ENCODE measurements around the gene RPLP1. TPM values are rescaled to one million over a fixed set of nuclear protein-coding genes. Genes with fewer than 3 reads are reported as not detected.

RPLP1 gene
- total RNA-seq, 1 donor from 2014 or later, result 1,633 TPM

- Mint-ChIP-seq H3K9me3 (no peaks in the 10 kb centered on the region), H3K27ac (no peak overlapping the region), H3K4me1 (ENCODE audit: low read depth) (peaks cover 56% of the 10 kb centered on the region), H3K4me3 (no peak overlapping the region), H3K36me3 (ENCODE audit: low read depth) (peaks cover 33% of the 10 kb centered on the region), H3K27me3 (ENCODE audit: insufficient read depth) (peaks cover 2% of the 10 kb centered on the region)
- DNase-seq (ENCODE audit: low spot score), result no peak
- intact Hi-C loops (cut with micrococcal nuclease), result loop anchor here (10.0 kb wide), 1 partner anchor 1363 kb away; the partner anchor contains the start of gene PIAS1
These were observed 35.0 kb upstream of the RPLP1 start for GRCh38 chr15:69417581-69417980.

- peaks cover 32% of the 10 kb centered on the region for H3K4me1 Mint-ChIP-seq (ENCODE audit: low read depth)
- H3K9me3 Mint-ChIP-seq, result no peaks in the 10 kb centered on the region
- intact Hi-C loops (cut with micrococcal nuclease), result no loop called here
- DNase-seq (ENCODE audit: low spot score), result no peak
- H3K4me3 Mint-ChIP-seq, result no peak overlapping the region
- H3K27me3 Mint-ChIP-seq (ENCODE audit: insufficient read depth), result no peaks in the 10 kb centered on the region
- no peak overlapping the region for H3K27ac Mint-ChIP-seq
- peaks cover 44% of the 10 kb centered on the region for H3K36me3 Mint-ChIP-seq (ENCODE audit: low read depth)
These were observed 31.1 kb upstream of the RPLP1 start for GRCh38 chr15:69421498-69421897.

GRCh38 chr15:69422336-69422895 is 30.2 kb upstream of the RPLP1 start:
- H3K4me1 Mint-ChIP-seq (ENCODE audit: low read depth), result peaks cover 29% of the 10 kb centered on the region
- DNase-seq (ENCODE audit: low spot score), result no peak
- H3K4me3 Mint-ChIP-seq, result no peak overlapping the region
- H3K36me3 Mint-ChIP-seq (ENCODE audit: low read depth), result peaks cover 44% of the 10 kb centered on the region
- no peaks in the 10 kb centered on the region for H3K9me3 Mint-ChIP-seq
- intact Hi-C loops (cut with micrococcal nuclease), result no loop called here
- H3K27ac Mint-ChIP-seq, result no peak overlapping the region
- no peaks in the 10 kb centered on the region for H3K27me3 Mint-ChIP-seq (ENCODE audit: insufficient read depth)

- Mint-ChIP-seq H3K27ac (no peak overlapping the region), H3K4me1 (ENCODE audit: low read depth) (peaks cover 19% of the 10 kb centered on the region), H3K4me3 (no peak overlapping the region), H3K9me3 (no peaks in the 10 kb centered on the region), H3K27me3 (ENCODE audit: insufficient read depth) (no peaks in the 10 kb centered on the region), H3K36me3 (ENCODE audit: low read depth) (peaks cover 38% of the 10 kb centered on the region)
- intact Hi-C loops (cut with micrococcal nuclease), result no loop called here
- DNase-seq (ENCODE audit: low spot score), result no peak
These were observed 28.6 kb upstream of the RPLP1 start for GRCh38 chr15:69424001-69424400.

DNA sequence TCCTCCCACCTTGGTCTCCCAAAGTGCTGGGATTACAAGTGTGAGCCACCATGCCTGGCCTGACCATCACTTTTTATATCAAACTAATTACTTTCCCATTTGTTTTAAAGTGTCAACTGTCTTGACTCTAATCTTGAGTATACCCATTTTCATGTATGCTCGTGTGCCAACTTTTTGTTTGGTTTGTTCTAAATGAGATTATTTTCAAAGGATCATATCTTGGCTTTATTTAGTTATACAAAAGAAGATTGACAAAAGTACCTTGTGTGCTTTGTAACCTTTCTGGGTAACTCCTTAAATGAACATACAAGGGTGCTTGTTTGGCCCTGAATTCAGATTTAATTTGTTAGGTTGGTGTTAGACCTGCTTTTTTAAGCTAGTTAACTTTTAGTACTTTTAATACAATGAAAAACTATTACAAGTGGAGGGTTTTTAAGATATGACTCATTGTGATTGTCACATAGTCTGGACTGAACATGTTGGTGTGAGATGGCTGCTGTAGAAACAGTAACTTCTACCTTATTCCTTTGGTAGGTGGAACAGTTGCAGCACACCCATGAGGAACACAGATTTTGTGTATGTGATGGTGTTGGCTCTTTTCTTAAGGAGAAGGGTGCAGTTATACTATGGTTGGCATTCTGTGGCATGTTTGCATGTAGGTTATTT is 27.7 kb upstream of the RPLP1 start:
- no peak overlapping the region for H3K4me3 Mint-ChIP-seq
- peaks cover 33% of the 10 kb centered on the region for H3K36me3 Mint-ChIP-seq (ENCODE audit: low read depth)
- intact Hi-C loops (cut with micrococcal nuclease), result no loop called here
- no peak overlapping the region for H3K27ac Mint-ChIP-seq
- H3K4me1 Mint-ChIP-seq (ENCODE audit: low read depth), result peaks cover 11% of the 10 kb centered on the region
- DNase-seq (ENCODE audit: low spot score), result no peak
- no peaks in the 10 kb centered on the region for H3K27me3 Mint-ChIP-seq (ENCODE audit: insufficient read depth)
- H3K9me3 Mint-ChIP-seq, result no peaks in the 10 kb centered on the region

DNA sequence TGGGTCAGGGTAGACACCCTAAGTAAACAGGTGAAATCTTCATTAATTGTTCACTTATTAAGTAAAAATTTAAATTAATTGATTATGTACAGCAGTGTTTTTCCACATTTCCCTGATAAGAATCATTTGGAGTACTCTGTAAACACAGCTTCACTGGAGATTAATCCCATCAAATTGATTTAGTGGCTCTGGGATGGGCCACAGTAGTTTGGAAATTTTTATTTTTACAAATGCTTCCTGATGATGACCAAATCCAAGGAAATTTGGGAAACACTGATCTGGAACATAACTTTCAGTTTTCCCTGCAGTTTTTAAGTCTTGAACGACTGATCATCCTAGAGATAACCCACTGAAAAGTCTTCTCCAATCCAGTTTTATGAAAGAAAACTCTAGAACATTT is 18.8 kb upstream of the RPLP1 start:
- DNase-seq (ENCODE audit: low spot score), result no peak
- peaks cover 5% of the 10 kb centered on the region for H3K4me1 Mint-ChIP-seq (ENCODE audit: low read depth)
- no peaks in the 10 kb centered on the region for H3K27me3 Mint-ChIP-seq (ENCODE audit: insufficient read depth)
- H3K36me3 Mint-ChIP-seq (ENCODE audit: low read depth), result peaks cover 49% of the 10 kb centered on the region
- no peak overlapping the region for H3K4me3 Mint-ChIP-seq
- H3K27ac Mint-ChIP-seq, result no peak overlapping the region
- H3K9me3 Mint-ChIP-seq, result no peaks in the 10 kb centered on the region
- intact Hi-C loops (cut with micrococcal nuclease), result no loop called here

DNA sequence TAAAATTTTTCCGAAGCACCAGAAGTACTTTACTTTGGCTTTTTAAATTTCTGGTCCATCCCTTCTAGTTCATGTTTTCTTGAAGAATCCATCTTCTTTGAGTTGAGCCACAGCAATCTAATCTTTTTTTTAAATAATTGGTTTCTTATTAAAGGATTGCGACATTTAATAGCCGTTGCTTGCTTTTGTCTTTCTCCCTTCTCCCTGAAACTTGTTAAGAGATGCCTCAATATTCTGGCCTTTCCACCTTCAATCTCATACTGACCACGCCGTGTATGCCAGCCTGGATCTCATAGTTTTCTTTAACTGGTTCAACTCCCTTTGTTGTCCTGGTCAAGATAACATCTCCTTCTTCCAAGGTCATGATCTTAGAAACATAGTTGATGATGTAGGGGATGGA is 18.4 kb upstream of the RPLP1 start:
- Mint-ChIP-seq H3K4me1 (ENCODE audit: low read depth) (peaks cover 5% of the 10 kb centered on the region), H3K27me3 (ENCODE audit: insufficient read depth) (no peaks in the 10 kb centered on the region), H3K36me3 (ENCODE audit: low read depth) (peaks cover 46% of the 10 kb centered on the region), H3K27ac (no peak overlapping the region), H3K4me3 (no peak overlapping the region), H3K9me3 (no peaks in the 10 kb centered on the region)
- intact Hi-C loops (cut with micrococcal nuclease), result no loop called here
- DNase-seq (ENCODE audit: low spot score), result no peak

GRCh38 chr15:69434679-69435078 is 17.9 kb upstream of the RPLP1 start:
- Mint-ChIP-seq H3K4me3 (no peak overlapping the region), H3K27me3 (ENCODE audit: insufficient read depth) (no peaks in the 10 kb centered on the region), H3K4me1 (ENCODE audit: low read depth) (peaks cover 5% of the 10 kb centered on the region), H3K27ac (no peak overlapping the region), H3K36me3 (ENCODE audit: low read depth) (peaks cover 46% of the 10 kb centered on the region), H3K9me3 (no peaks in the 10 kb centered on the region)
- no peak for DNase-seq (ENCODE audit: low spot score)
- intact Hi-C loops (cut with micrococcal nuclease), result no loop called here

DNA sequence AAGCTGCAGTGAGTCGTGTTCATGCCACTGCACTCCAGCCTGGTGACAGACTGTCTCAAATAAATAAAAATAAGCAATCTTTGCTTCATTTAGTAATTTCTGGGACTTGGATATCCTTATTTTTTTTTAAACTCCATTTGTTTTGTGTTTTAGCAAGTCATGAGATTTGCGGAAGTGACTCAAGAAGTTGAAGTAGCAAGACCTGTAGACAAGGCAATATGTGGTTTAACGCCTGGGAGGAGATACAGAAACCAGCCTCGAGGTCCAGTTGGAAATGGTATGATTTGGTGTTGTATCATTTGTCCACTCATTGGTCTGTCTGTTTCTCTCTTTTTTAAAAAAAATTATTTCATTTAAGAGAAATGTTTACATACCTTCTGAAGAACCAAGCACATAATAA is 16.6 kb upstream of the RPLP1 start:
- Mint-ChIP-seq H3K27me3 (ENCODE audit: insufficient read depth) (no peaks in the 10 kb centered on the region), H3K4me1 (ENCODE audit: low read depth) (peaks cover 5% of the 10 kb centered on the region), H3K4me3 (no peak overlapping the region), H3K9me3 (no peaks in the 10 kb centered on the region), H3K27ac (no peak overlapping the region), H3K36me3 (ENCODE audit: low read depth) (peaks cover 51% of the 10 kb centered on the region)
- intact Hi-C loops (cut with micrococcal nuclease), result no loop called here
- no peak for DNase-seq (ENCODE audit: low spot score)

DNA sequence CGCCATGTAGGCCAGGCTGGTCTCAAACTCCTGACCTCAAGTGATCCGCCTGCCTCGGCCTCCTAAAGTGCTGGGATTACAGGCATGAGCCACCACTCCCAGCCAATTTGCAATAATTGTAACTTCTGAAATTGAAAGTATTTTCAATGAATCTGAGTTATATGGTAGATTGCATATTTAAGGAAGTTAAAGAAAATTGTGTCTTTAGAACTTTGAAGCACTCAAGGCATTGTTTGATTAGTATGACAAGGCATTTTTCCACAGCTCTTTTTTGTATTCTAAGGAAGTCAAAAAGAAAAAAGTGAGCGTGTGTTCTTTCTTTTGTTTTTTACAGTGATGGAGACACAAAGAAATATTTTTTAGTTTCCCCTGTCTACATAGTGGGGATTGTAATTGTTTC is 15.7 kb upstream of the RPLP1 start:
- H3K9me3 Mint-ChIP-seq, result no peaks in the 10 kb centered on the region
- intact Hi-C loops (cut with micrococcal nuclease), result no loop called here
- peaks cover 5% of the 10 kb centered on the region for H3K4me1 Mint-ChIP-seq (ENCODE audit: low read depth)
- H3K27ac Mint-ChIP-seq, result no peak overlapping the region
- peaks cover 50% of the 10 kb centered on the region for H3K36me3 Mint-ChIP-seq (ENCODE audit: low read depth)
- no peak overlapping the region for H3K4me3 Mint-ChIP-seq
- DNase-seq (ENCODE audit: low spot score), result no peak
- no peaks in the 10 kb centered on the region for H3K27me3 Mint-ChIP-seq (ENCODE audit: insufficient read depth)

DNA sequence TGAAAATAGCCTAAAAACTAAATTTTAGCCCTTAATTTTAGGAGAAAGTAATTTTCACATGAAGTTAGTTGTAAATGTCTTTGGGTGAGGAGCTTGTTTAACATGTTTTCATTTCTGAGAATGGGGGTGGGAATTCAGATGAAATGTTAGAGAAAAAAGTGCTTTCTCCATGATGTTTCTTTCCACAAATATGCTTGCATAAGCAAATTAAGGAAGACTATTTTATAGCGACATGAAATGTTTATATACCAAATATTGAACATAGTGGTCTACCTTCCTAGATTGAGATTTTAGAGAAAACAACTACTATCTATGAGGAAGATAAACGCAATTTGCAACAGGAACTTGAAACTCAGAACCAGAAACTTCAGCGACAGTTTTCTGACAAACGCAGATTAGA is 13.0 kb upstream of the RPLP1 start:
- peaks cover 45% of the 10 kb centered on the region for H3K36me3 Mint-ChIP-seq (ENCODE audit: low read depth)
- H3K27ac Mint-ChIP-seq, result no peak overlapping the region
- H3K27me3 Mint-ChIP-seq (ENCODE audit: insufficient read depth), result no peaks in the 10 kb centered on the region
- no peaks in the 10 kb centered on the region for H3K9me3 Mint-ChIP-seq
- H3K4me3 Mint-ChIP-seq, result no peak overlapping the region
- intact Hi-C loops (cut with micrococcal nuclease), result no loop called here
- no peak for DNase-seq (ENCODE audit: low spot score)
- peaks cover 25% of the 10 kb centered on the region for H3K4me1 Mint-ChIP-seq (ENCODE audit: low read depth)

GRCh38 chr15:69443032-69443611 is 9.5 kb upstream of the RPLP1 start:
- peak overlapping the region; percentile 76 for H3K27ac Mint-ChIP-seq
- DNase-seq (ENCODE audit: low spot score), result no peak
- H3K4me3 Mint-ChIP-seq, result peak overlapping the region; percentile 4
- peaks cover 45% of the 10 kb centered on the region for H3K36me3 Mint-ChIP-seq (ENCODE audit: low read depth)
- H3K4me1 Mint-ChIP-seq (ENCODE audit: low read depth), result peaks cover 20% of the 10 kb centered on the region
- intact Hi-C loops (cut with micrococcal nuclease), result loop anchor here (1.0 kb wide), 2 partner anchors 9 to 29 kb away; partner anchors contain the start of genes KIF23 and RPLP1
- H3K9me3 Mint-ChIP-seq, result no peaks in the 10 kb centered on the region
- H3K27me3 Mint-ChIP-seq (ENCODE audit: insufficient read depth), result no peaks in the 10 kb centered on the region

DNA sequence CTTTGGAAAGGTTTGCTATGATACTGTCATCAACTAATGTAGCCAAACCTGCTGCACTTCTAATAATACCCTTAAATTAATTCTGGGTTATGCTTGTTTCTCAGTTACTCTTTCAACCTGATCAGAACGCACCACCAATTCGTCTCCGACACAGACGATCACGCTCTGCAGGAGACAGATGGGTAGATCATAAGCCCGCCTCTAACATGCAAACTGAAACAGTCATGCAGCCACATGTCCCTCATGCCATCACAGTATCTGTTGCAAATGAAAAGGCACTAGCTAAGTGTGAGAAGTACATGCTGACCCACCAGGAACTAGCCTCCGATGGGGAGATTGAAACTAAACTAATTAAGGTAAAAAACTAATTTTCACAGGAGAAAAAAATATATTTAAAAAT is 7.9 kb upstream of the RPLP1 start:
- H3K27ac Mint-ChIP-seq, result no peak overlapping the region
- H3K36me3 Mint-ChIP-seq (ENCODE audit: low read depth), result peaks cover 42% of the 10 kb centered on the region
- intact Hi-C loops (cut with micrococcal nuclease), result no loop called here
- no peak for DNase-seq (ENCODE audit: low spot score)
- H3K4me3 Mint-ChIP-seq, result no peak overlapping the region
- no peaks in the 10 kb centered on the region for H3K9me3 Mint-ChIP-seq
- peaks cover 20% of the 10 kb centered on the region for H3K4me1 Mint-ChIP-seq (ENCODE audit: low read depth)
- H3K27me3 Mint-ChIP-seq (ENCODE audit: insufficient read depth), result no peaks in the 10 kb centered on the region
